Muscle of leg (tissue), 11 donors: ENCODE results near the gene NEK6. TPM values are rescaled to one million over a fixed set of nuclear protein-coding genes. Genes with fewer than 3 reads are reported as not detected.

Experiments
- DNase-seq: peaks from one replicate; pipeline ENCODE4 v3.0.0; 2013
- H3K27ac ChIP-seq: one replicate; pipeline ENCODE4 v1.5.1; 2013; ENCODE audit warnings: mild to moderate bottlenecking, low read length, control low read depth
- H3K27me3 ChIP-seq: one replicate; pipeline ENCODE4 v1.6.1; 2013; ENCODE audit warnings: low read length; ENCODE audit not compliant: control insufficient read depth, insufficient read depth
- H3K36me3 ChIP-seq: one replicate; pipeline ENCODE4 v1.6.1; 2013; ENCODE audit warnings: low read length; ENCODE audit not compliant: control insufficient read depth, insufficient read depth
- H3K4me1 ChIP-seq: one replicate; pipeline ENCODE4 v1.6.1; 2013; ENCODE audit warnings: low read length; ENCODE audit not compliant: control insufficient read depth, insufficient read depth
- H3K4me3 ChIP-seq: one replicate; pipeline ENCODE4 v1.5.1; 2013; ENCODE audit warnings: low read length, control low read depth
- H3K9me3 ChIP-seq: replicated peaks from 2 replicates; pipeline ENCODE4 v1.6.1; 2013; ENCODE audit warnings: low read depth, low read length; ENCODE audit not compliant: control insufficient read depth
- WGBS: methylation state at CpG from one replicate; pipeline ENCODE4 v1.1.5; 2013; ENCODE audit warnings: missing lambda C conversion rate; ENCODE audit not compliant: insufficient coverage; 5-methylcytosine and 5-hydroxymethylcytosine counted together
- polyA plus RNA-seq, 8 donors: library from polyadenylated mRNA; unstranded; fragments of 120-200 nt; gene quantifications; one replicate each; pipeline versions ENCODE4 v1.2.1 to v1.2.3, GENCODE V29; 2013; ENCODE audit warnings: inconsistent platforms in 1 of 8, low replicate concordance in 1 of 8; ENCODE audit not compliant: insufficient read length in 8 of 8, insufficient read depth in 1 of 8
- total RNA-seq: library from RNA; stranded (reverse); fragments of 120-200 nt; gene quantifications from one replicate; pipeline ENCODE4 v1.2.4, GENCODE V29; 2013

NEK6 gene
- total and polyA plus RNA-seq, 9 donors: 17.7 to 52.6 (median 39.9) TPM

GRCh38 chr9:124313940-124314339 is 56.2 kb downstream of the NEK6 start:
- Histone ChIP-seq H3K27ac (no peak overlapping the region), H3K9me3 (no peaks in the 10 kb centered on the region), H3K4me1 (no peaks in the 10 kb centered on the region), H3K4me3 (no peak overlapping the region), H3K36me3 (peaks cover 78% of the 10 kb centered on the region), H3K27me3 (no peaks in the 10 kb centered on the region)
- DNase-seq: no peak
- 90% methylated on average over 16 of the region's 18 CpGs for WGBS

GRCh38 chr9:124315882-124316281 is 58.1 kb downstream of the NEK6 start:
- Histone ChIP-seq H3K27me3 (no peaks in the 10 kb centered on the region), H3K4me1 (peaks cover 7% of the 10 kb centered on the region), H3K36me3 (peaks cover 76% of the 10 kb centered on the region), H3K4me3 (no peak overlapping the region), H3K9me3 (no peaks in the 10 kb centered on the region), H3K27ac (no peak overlapping the region)
- no peak for DNase-seq
- WGBS: 98% methylated on average over 13 of the region's 16 CpGs

- peaks cover 73% of the 10 kb centered on the region for H3K36me3 ChIP-seq
- peak; percentile 77 for DNase-seq
- peaks cover 14% of the 10 kb centered on the region for H3K4me1 ChIP-seq
- no peaks in the 10 kb centered on the region for H3K9me3 ChIP-seq
- 61% methylated on average over 9 of the region's 17 CpGs for WGBS
- H3K27me3 ChIP-seq: no peaks in the 10 kb centered on the region
- H3K4me3 ChIP-seq: no peak overlapping the region
- no peak overlapping the region for H3K27ac ChIP-seq
These were observed 62.6 kb downstream of the NEK6 start for GRCh38 chr9:124320062-124320973.

DNA sequence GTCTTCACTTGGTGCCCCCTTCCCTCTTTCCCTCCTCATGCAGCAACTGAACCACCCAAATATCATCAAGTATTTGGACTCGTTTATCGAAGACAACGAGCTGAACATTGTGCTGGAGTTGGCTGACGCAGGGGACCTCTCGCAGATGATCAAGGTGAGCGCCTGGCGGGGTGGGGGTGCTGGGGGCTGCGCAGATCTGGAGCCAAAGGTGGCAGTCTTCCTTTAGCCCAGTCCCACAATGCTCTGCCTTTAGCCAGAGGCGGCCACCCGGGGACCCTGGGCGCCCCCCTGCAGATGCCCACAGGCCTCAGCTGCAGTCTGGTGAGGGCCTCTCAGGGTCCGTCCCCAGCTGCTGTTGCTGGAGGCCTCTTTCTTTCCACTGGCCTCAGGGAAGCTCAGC is 63.7 kb downstream of the NEK6 start:
- no peak overlapping the region for H3K27ac ChIP-seq
- 92% methylated on average over 11 of the region's 12 CpGs for WGBS

GRCh38 chr9:124321935-124322334 is 64.2 kb downstream of the NEK6 start:
- 59% methylated on average over 4 of the region's 4 CpGs for WGBS
- Histone ChIP-seq H3K4me1 (peaks cover 14% of the 10 kb centered on the region), H3K9me3 (no peaks in the 10 kb centered on the region), H3K27ac (no peak overlapping the region), H3K4me3 (no peak overlapping the region), H3K36me3 (peaks cover 73% of the 10 kb centered on the region), H3K27me3 (no peaks in the 10 kb centered on the region)
- DNase-seq: no peak

More for the DNA sequence above, 63.7 kb downstream of the NEK6 start:
- Histone ChIP-seq H3K9me3 (no peaks in the 10 kb centered on the region), H3K4me3 (no peak overlapping the region), H3K4me1 (peaks cover 14% of the 10 kb centered on the region), H3K36me3 (peaks cover 73% of the 10 kb centered on the region), H3K27me3 (no peaks in the 10 kb centered on the region)
- no peak for DNase-seq

- H3K27ac ChIP-seq: no peak overlapping the region
- H3K36me3 ChIP-seq: peaks cover 74% of the 10 kb centered on the region
- no peaks in the 10 kb centered on the region for H3K9me3 ChIP-seq
- no peaks in the 10 kb centered on the region for H3K27me3 ChIP-seq
- no peak for DNase-seq
- H3K4me1 ChIP-seq: peaks cover 21% of the 10 kb centered on the region
- WGBS: 65% methylated on average over 14 of the region's 18 CpGs
- H3K4me3 ChIP-seq: no peak overlapping the region
These were observed 65.1 kb downstream of the NEK6 start for GRCh38 chr9:124322618-124323432.

DNA sequence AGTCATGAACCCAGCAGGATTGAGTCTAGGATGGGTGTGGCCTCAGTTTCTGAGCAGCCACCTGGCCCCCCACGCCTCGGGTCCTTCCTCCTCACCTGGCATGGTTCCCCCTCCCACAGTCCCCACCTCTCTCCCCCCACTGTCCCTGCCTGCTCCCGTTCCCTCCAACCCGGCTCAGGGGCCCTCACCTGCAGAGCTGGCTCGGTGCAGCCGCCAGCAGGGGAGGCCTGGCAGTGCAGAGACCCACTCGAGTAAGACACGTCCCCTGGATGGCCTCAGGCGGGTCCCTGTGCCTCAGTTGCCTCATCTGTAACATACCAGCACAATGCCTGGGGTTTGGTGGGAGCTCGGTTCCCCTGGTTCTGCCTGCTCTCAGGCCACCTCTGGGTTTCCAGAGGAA is 66.2 kb downstream of the NEK6 start:
- H3K4me3 ChIP-seq: no peak overlapping the region
- H3K4me1 ChIP-seq: peaks cover 31% of the 10 kb centered on the region
- no peak for DNase-seq
- H3K27me3 ChIP-seq: no peaks in the 10 kb centered on the region
- 93% methylated on average over 8 of the region's 10 CpGs for whole genome bisulfite sequencing
- no peaks in the 10 kb centered on the region for H3K9me3 ChIP-seq
- no peak overlapping the region for H3K27ac ChIP-seq
- H3K36me3 ChIP-seq: peaks cover 78% of the 10 kb centered on the region

GRCh38 chr9:124325816-124326215 is 68.1 kb downstream of the NEK6 start:
- DNase-seq: no peak
- no peaks in the 10 kb centered on the region for H3K9me3 ChIP-seq
- H3K27ac ChIP-seq: no peak overlapping the region
- H3K4me1 ChIP-seq: peaks cover 41% of the 10 kb centered on the region
- WGBS: 97% methylated on average over 5 of the region's 6 CpGs
- H3K27me3 ChIP-seq: no peaks in the 10 kb centered on the region
- peaks cover 83% of the 10 kb centered on the region for H3K36me3 ChIP-seq
- no peak overlapping the region for H3K4me3 ChIP-seq

DNA sequence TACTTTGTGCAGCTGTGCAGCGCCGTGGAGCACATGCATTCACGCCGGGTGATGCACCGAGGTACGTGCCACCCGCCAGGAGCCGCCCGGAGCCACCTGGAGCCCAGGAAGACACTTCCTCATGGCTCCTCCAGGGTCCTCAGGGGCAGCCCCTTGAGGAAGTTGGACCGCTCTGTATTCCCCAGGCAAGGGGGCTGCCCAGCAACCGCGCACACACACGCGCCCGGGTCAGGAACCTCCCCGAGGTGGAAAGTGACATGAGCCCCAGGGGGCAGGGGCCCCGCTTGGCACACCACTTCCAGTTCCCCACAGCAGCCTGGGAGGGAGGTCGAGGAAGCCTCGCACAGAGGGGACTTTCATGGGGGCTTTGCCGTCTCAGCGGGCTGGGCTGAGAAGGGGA is 68.6 kb downstream of the NEK6 start:
- Histone ChIP-seq H3K9me3 (no peaks in the 10 kb centered on the region), H3K4me1 (peaks cover 45% of the 10 kb centered on the region), H3K4me3 (no peak overlapping the region), H3K27ac (no peak overlapping the region), H3K36me3 (peaks cover 81% of the 10 kb centered on the region), H3K27me3 (no peaks in the 10 kb centered on the region)
- WGBS: 90% methylated on average over 14 of the region's 21 CpGs
- no peak for DNase-seq

DNA sequence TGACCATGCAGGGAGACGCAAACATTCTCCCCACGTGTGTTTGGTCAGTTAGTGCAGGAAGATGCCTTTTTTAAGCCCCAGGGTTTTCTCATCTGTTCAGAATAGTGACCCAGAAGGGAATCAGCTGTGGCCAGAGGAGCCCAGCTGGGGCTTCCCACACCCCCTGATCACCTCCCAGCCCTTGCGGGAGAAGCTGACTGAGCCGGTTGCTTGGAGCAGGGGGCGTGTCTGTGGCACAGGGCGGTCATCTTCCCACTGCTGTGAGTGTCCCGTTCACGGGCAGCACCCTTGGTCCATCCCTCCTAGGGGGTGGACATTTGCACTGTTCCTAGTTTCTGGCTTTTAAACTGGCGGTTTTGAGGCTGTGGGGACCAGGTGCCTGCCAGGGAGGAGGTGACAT is 69.7 kb downstream of the NEK6 start:
- WGBS: 48% methylated on average over 4 of the region's 9 CpGs
- peaks cover 52% of the 10 kb centered on the region for H3K4me1 ChIP-seq

More for the DNA sequence above, 69.7 kb downstream of the NEK6 start:
- no peak for DNase-seq
- Histone ChIP-seq H3K9me3 (no peaks in the 10 kb centered on the region), H3K36me3 (peaks cover 72% of the 10 kb centered on the region), H3K27ac (no peak overlapping the region), H3K27me3 (no peaks in the 10 kb centered on the region), H3K4me3 (no peak overlapping the region)
